Psoas muscle (tissue), 8 donors: ENCODE measurements around the gene PRRT1. TPM values are rescaled to one million over a fixed set of nuclear protein-coding genes. Genes with fewer than 3 reads are reported as not detected.

ENCODE experiments used
- ATAC-seq, 4 donors: fragments of 200-7000 bp; cut with Tn5 transposase; one replicate each; pipeline ENCODE4 v1.9.1; 2020; ENCODE audit warnings: moderate library complexity in 3 of 4, mild to moderate bottlenecking in 2 of 4
- DNase-seq, 2 donors: peaks; one replicate each; pipeline ENCODE4 v3.0.0-alpha.2; 2020
- H3K27ac ChIP-seq: fragments of 200-600 bp; one replicate; pipeline ENCODE4 v1.8.0; 2022
- H3K27me3 ChIP-seq, 3 donors: fragments of 200-600 bp in 1 of 3; one replicate each; pipeline versions ENCODE4 v1.6.1 to v1.8.0; 2013 to 2022; ENCODE audit warnings: low read length in 2 of 3, mild to moderate bottlenecking in 2 of 3, moderate library complexity in 1 of 3; ENCODE audit not compliant: insufficient read depth in 3 of 3
- H3K36me3 ChIP-seq, 2 donors: fragments of 200-600 bp in 1 of 2; one replicate each; pipeline versions ENCODE4 v1.6.1 to v1.8.0; 2013 to 2022; ENCODE audit warnings: low read depth in 1 of 2, mild to moderate bottlenecking in 1 of 2, moderate library complexity in 1 of 2; ENCODE audit not compliant: insufficient read depth in 1 of 2
- H3K4me1 ChIP-seq: fragments of 200-600 bp; one replicate; pipeline ENCODE4 v1.8.0; 2022
- H3K4me3 ChIP-seq: fragments of 200-600 bp; one replicate; pipeline ENCODE4 v1.8.0; 2022; ENCODE audit warnings: mild to moderate bottlenecking
- H3K9me3 ChIP-seq: fragments of 200-600 bp; one replicate; pipeline ENCODE4 v1.8.0; 2022
- CTCF ChIP-seq: fragments of 200-600 bp; IDR thresholded peaks from one replicate; pipeline ENCODE4 v1.8.0; 2022; ENCODE audit warnings: antibody characterized with exemption
- whole genome bisulfite sequencing, 3 donors: extraction: QIAGEN DNeasy Blood & Tissue Kit; methylation state at CpG; one replicate each; pipeline versions ENCODE4 v1.1.6 to v1.1.7; 2013; 5-methylcytosine and 5-hydroxymethylcytosine counted together
- intact Hi-C, 2 donors: fragments of 100-400 bp; cut with DNase I; formaldehyde crosslinking; loops; one replicate each; pipeline versions ENCODE4 v1.11.0 to v1.14.2; 2022
- polyA plus RNA-seq, 3 donors: library from polyadenylated mRNA; stranded (reverse); fragments of 200-250 nt; gene quantifications; one replicate each; pipeline ENCODE4 v1.2.3, GENCODE V29; 2013
- total RNA-seq, 4 donors: library from RNA; stranded (reverse); fragmentation: NEBNext Ultra II Directional in 2 of 4; extraction: Animal tissue kit (Norgen Biotek cat#: 25700) in 2 of 4; gene quantifications; one replicate each; pipeline versions ENCODE4 v1.2.1 to v1.2.4, GENCODE V29; 2021 to 2023
- donor health status: healthy with polysubstance abuse.
- donor health status: DM: no; HTN: no; CAD: no; lungs with moderate emphysema.
- donor health status: Bipolar disorder and iron deficiency.
- donor health status: healthy.
- donor health status: DM: yes; HTN: yes; CAD: no.
- donor health status: DM: no; HTN: no; CAD: no.
- donor health status: DM: no; HTN: no; CAD: no.
- donor health status: DM: yes; HTN: yes; CAD: no.

PRRT1 gene
- total and polyA plus RNA-seq, 7 donors, result 0.08 to 0.51 (median 0.22) TPM

GRCh38 chr6:32184084-32184640 is 32.4 kb upstream of the PRRT1 start, which contains the start of gene AGER:
Gene AGER (minus strand): TSS chr6:32184253. CDS start chr6:32184222, 31 bp downstream.
- 64 to 74% (median 68%) methylated on average over 6 of the region's 6 CpGs for WGBS, 3 donors
- H3K36me3 ChIP-seq, result peaks cover 0 to 59% of the 10 kb centered on the region in 2 donors
- H3K9me3 ChIP-seq, result no peaks in the 10 kb centered on the region
- H3K27me3 ChIP-seq, result no peaks in the 10 kb centered on the region
- DNase-seq (no peak), ATAC-seq (no peak)
- H3K4me3 ChIP-seq, result peak within 1 kb of the TSS; percentile 22
- intact Hi-C loops, result no loop called here
- peak within 1 kb of the TSS; percentile 76 for H3K27ac ChIP-seq
- TF ChIP-seq CTCF, result no peak
- H3K4me1 ChIP-seq, result peaks cover 26% of the 10 kb centered on the region

GRCh38 chr6:32183483-32184083 is 31.8 kb upstream of the PRRT1 start:
- Histone ChIP-seq H3K4me1 (peaks cover 29% of the 10 kb centered on the region), H3K4me3 (no peak overlapping the region), H3K36me3 (peaks cover 0 to 59% of the 10 kb centered on the region in 2 donors), H3K27me3 (no peaks in the 10 kb centered on the region), H3K9me3 (no peaks in the 10 kb centered on the region), H3K27ac (peak overlapping the region; percentile 55)
- DNase-seq (no peak), ATAC-seq (no peak)
- no peak for TF ChIP-seq CTCF
- WGBS, 3 donors, result 64 to 70% (median 67%) methylated on average over 15 of the region's 15 CpGs
- intact Hi-C loops, result no loop called here

GRCh38 chr6:32183030-32183429 is 31.3 kb upstream of the PRRT1 start:
- ATAC-seq (no peak), DNase-seq (no peak)
- 77 to 79% (median 78%) methylated on average over 3 of the region's 3 CpGs for WGBS, 3 donors
- Histone ChIP-seq H3K4me1 (peaks cover 26% of the 10 kb centered on the region), H3K27me3 (no peaks in the 10 kb centered on the region), H3K4me3 (no peak overlapping the region), H3K9me3 (no peaks in the 10 kb centered on the region), H3K27ac (peak overlapping the region; percentile 55), H3K36me3 (peaks cover 0 to 59% of the 10 kb centered on the region in 2 donors)
- TF ChIP-seq CTCF, result no peak
- intact Hi-C loops, result no loop called here

GRCh38 chr6:32182555-32182981 is 30.8 kb upstream of the PRRT1 start:
- H3K4me1 ChIP-seq, result peaks cover 26% of the 10 kb centered on the region
- intact Hi-C loops, result no loop called here
- H3K27ac ChIP-seq, result peak overlapping the region; percentile 55
- no peak for TF ChIP-seq CTCF
- 54 to 70% (median 61%) methylated on average over 10 of the region's 10 CpGs for whole genome bisulfite sequencing, 3 donors
- DNase-seq, result no peak
- no peaks in the 10 kb centered on the region for H3K9me3 ChIP-seq
- ATAC-seq, result no peak
- no peak overlapping the region for H3K4me3 ChIP-seq
- no peaks in the 10 kb centered on the region for H3K27me3 ChIP-seq
- H3K36me3 ChIP-seq, result peaks cover 0 to 54% of the 10 kb centered on the region in 2 donors
